ENCODE results near the gene E4F1.

GRCh38 chr16:2210009-2210332 is 13.4 kb upstream of the E4F1 start:
- TF ChIP-seq CTCF (conservative IDR thresholded peaks at IDR 0.05 in 1 of 2, IDR thresholded peaks at IDR 0.05 in 1 of 2; ENCODE audit: extremely low read depth in 1 of 2, insufficient read depth in 1 of 2, low read depth in 1 of 2, low read length in 2 of 2): no peak
- no peak for TF ChIP-seq EZH2 (IDR thresholded peaks at IDR 0.05; ENCODE audit: borderline replicate concordance, low read length)
